Measurements from ENCODE around the gene SEC14L5. TPM values are rescaled to one million over a fixed set of nuclear protein-coding genes. Genes with fewer than 3 reads are reported as not detected.

Gene SEC14L5
- total RNA-seq, 1 donor from 2014 or later: 3.1 TPM

Other genes starting within 250 kb of the SEC14L5 start
- 43.5 TPM for gene ANKS3, start 224.1 kb upstream of the SEC14L5 start, total RNA-seq (ENCODE audit: unreplicated experiment)
- gene DNAAF8, start 223.8 kb upstream of the SEC14L5 start, total RNA-seq (ENCODE audit: unreplicated experiment): 0.59 TPM
- gene ZNF500, start 191.2 kb upstream of the SEC14L5 start, total RNA-seq (ENCODE audit: unreplicated experiment): 19.8 TPM
- 0.96 TPM for gene SEPTIN12, start 170.0 kb upstream of the SEC14L5 start, total RNA-seq (ENCODE audit: unreplicated experiment)
- not detected for gene SMIM22, start 163.0 kb upstream of the SEC14L5 start, total RNA-seq (ENCODE audit: unreplicated experiment)
- 113 TPM for gene ROGDI, start 155.7 kb upstream of the SEC14L5 start, total RNA-seq (ENCODE audit: unreplicated experiment)
- 133 TPM for gene GLYR1, start 111.0 kb upstream of the SEC14L5 start, total RNA-seq (ENCODE audit: unreplicated experiment)
- 34.3 TPM for gene UBN1, start 110.8 kb upstream of the SEC14L5 start, total RNA-seq (ENCODE audit: unreplicated experiment)
- gene PPL, start 21.2 kb upstream of the SEC14L5 start, total RNA-seq (ENCODE audit: unreplicated experiment): 4.7 TPM
- gene NAGPA, start 75.6 kb downstream of the SEC14L5 start, total RNA-seq (ENCODE audit: unreplicated experiment): 9.7 TPM
- not detected for gene C16orf89, start 107.6 kb downstream of the SEC14L5 start, total RNA-seq (ENCODE audit: unreplicated experiment)
- gene ALG1, start 113.5 kb downstream of the SEC14L5 start, total RNA-seq (ENCODE audit: unreplicated experiment): 18.8 TPM
- gene EEF2KMT, start 139.5 kb downstream of the SEC14L5 start, total RNA-seq (ENCODE audit: unreplicated experiment): 12.9 TPM